Measurements from ENCODE around the gene PITPNM3.
"Not testable (repeated sequence)": the region's sequence is repeated elsewhere in the genome, so short reads cannot be mapped to it uniquely, and the experiment has no call there.

PITPNM3 gene

DNA sequence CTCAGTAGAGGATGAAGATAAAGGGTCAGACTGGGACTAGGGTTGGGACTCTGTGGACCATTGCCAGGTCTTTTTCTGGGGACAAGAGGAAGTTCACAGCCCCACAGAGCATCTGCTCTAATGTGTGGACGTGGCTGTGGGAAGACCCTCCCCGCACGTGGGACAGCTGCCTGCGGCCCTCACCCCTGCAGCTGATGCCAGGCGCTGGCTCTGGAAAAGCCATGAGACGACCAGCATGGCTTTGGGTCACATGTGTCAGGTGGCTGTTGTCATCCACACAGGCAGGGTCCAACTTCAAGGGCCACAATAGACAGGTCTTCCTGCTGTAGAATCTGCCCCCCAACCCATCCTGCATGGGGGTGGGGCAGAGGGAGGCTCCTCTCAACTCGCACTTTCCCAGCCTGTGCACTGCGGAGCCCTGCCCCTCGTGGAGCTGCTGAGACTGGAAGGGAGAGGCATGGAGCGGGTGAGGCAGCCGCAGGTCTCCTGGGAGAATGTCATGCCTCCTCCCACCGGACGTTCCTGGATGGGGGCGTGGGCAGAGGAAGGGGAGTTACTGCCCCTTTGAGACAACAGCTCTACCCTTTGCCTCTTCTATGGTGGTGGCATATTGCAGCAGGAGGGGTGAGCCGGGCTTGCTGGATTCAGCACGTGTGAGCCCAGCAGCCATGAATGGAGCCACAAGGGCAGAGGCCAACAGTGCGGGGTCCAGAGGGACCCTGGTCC, 58.7 kb downstream of the PITPNM3 start:
- no peak for DNase-seq

DNA sequence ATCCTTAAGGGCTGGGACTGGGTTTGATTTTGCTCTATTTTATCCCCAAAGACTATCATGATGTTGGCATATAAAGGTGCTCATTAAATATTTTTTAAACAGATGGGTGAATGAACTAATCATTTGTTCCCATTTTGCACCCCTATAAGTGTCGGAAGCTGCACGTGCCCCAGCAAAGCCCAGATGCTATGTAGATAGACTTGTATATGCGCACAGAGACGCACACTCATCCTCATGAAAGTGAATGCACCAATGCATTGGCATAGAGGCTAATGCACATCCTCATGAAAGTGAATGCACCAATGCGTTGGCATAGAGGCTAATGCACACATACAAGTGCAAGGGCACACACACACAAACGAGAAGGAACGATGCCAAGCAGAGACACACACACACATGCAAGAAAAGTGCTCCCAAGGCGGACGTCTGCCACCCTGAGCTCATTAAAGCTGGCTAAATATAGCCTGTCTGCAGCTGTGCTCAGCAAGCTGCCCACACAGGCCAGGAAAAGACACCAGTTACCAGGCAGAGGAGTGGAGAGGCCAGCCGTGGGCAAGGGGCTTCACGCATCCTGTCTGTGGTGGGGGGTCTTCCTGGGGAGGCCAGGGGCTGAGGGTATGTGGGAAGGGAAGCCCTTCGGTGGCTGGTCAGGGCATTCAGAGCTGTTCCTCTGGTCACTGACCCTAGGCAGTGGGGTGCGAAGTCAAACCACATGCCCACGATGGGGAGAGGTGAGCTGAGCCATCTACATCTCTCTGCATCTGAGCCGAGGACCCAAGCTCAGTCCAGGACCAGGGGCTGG, 59.5 kb downstream of the PITPNM3 start:
- no peak for DNase-seq

DNA sequence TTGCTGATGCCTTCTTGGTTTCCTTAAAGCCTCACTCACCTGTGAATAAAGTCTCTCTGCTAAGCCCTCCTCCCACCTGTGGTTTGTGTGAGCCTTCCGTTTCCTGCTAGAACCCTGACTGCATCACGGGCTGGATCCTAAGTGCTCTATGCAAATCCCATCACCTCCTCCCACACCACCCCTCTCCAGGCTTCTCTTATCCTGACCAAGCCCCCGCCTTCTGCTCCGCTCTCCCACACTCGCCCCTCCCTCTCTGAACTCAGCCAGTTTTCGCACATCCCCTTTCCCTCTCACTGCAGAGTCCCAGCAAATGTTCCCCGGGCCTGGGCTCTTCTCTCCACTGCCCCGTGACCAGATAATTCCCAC, 60.3 kb downstream of the PITPNM3 start:
- DNase-seq: no peak

DNA sequence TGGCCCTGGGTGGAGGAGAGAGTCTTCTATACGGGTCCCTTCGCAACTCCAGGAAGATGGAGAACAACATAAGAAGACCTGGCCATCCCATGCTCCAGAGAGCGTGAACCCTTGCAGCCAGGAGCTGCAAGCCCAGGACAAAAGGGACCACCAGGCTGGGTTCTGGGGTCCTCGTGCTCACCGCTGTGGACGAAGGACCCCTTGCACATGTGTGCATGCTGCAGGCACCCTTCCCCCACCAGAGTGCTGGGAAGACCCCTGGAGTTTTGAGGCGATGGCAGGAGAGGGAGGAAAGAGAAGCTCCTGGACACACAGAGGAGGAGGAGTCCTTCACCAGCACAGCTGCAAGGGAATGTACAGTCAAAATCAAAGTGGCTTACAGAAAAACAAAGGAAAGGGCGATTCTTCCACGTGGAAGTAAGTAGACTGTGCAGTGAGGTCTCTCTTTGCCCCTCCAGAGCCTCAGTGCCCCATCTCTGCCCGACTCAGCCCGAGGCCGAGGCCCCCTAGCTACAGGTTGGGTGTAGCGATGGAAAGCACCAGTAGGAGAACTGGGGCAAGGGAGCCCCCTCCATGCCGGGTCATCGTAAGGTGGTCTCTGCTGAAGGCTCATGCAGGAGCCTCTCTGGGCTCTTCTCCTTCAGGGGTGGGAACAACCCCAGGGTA, 60.8 kb downstream of the PITPNM3 start:
- DNase-seq: no peak

DNA sequence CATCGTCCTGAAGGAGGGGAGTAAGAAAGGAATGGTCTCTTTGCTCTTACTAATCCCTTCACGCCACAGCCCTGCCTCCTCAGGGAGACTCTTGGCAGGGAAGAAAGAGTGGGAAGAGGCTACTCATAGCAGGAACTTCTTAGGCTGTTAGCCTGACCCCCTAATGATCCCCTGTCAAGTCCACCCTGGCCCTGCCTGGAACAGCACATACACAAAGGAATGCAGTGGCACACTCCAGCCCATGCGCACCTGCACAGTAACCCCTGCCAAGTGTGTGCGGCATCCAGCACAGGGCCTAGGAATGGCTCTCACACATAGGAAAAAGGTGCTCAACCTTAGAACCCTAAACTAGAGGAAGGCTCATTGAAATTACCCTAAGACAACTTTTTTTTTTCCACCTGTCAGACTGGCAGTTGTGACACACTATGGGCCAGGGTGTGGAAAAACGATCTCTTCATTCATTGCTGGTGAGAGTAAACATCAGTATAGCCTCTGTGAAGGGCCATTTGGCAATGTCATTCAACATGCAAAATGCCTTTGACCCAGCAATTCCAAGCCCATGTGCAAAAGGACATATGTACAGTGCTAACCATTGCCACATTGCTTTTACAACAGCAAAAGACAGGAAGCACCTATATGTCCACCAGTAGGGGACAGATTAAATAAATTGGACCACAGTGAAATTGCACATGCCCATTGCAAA, 62.0 kb downstream of the PITPNM3 start:
- DNase-seq: no peak

DNA sequence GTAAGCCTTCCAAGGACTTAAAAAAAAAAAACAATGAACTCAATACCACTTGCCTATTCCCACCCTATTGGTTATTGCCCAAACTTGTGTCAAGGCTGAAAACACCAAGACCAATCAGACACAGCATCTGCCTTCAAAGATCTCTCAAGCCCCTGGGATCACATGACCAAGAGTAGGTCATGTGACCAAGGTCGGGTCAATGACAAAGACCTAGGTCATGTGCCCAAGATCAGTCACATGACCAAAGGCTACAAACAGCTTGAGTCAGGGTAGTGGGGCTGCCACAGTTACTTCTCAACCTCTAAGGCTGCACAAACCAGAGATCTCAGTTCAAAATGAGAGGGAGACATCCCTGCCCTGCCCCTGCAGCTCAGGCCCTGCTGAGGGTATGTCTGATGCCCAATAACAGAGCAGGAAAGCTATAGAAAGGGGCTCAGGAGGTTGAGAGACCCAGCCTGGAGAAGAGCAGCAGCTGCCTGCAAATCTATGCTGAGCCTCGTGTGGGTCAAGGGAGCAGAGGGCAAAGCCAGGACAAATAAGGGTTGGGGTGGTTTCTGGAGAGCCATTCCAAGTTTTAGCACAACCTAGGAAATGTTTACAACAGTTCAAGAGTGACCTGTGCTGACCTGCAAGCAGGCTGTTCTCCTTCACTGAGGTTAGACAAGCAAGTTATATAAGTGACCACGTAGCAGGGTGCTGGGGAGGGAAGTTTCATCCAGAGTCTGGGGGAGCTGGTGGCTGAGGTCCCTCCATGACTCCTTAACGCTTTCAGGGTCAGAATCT, 63.3 kb downstream of the PITPNM3 start:
- DNase-seq: no peak

DNA sequence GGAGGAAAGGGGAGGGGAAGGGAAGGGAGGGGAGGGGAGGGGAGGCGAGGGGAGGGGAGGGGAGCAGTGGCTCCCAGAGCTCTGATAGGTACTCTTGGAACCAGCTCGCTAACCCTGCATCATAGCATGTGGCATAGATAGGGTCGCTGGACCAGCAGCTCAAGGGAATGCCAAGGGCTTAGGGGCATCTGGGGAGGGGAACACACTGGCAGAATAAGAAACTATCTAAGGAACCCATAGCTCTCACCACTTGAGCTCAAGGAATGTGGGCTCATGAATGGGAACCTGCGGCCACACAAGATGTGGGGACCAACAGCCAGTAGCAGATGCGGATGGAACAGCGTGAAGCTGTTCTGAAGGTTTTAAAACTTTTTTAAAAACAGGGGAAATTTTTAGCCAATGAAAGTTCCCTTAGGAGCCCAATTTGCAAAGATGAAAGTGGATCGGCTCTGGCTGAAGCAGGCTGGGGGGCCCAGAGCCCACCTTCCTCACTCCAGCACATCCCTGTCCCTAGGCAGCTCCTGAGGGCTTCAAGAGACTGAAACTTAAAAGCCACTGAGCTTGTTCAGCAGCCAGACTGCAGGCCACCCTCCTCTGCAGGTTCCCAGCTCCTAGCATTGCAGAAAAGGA, 65.2 kb downstream of the PITPNM3 start:
- no peak for DNase-seq

DNA sequence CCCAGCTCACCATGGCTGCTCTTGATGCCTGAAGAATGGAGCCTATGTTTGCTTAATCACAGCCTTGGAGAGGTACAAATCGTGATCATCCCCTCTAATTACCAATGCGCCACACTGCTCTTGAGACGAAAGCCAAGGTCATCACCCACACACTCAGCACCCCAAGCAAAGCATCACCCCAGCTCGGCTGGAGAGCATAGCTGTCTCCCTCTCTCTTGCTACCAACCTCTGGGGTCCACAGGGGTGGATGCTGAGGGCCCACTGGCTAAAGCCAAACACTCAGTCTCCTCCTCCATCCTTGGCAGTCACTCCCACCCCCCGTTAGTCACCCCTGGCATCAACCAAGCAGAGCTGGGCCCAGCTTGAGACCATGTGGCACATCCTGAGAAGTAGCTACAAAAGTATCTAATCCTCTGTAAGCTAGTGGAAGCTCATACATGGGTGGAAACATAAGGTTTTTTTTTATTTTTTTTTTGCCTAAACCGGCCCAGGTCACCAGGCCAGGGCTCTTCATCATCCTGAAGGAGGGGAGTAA, 67.3 kb downstream of the PITPNM3 start:
- DNase-seq: no peak

DNA sequence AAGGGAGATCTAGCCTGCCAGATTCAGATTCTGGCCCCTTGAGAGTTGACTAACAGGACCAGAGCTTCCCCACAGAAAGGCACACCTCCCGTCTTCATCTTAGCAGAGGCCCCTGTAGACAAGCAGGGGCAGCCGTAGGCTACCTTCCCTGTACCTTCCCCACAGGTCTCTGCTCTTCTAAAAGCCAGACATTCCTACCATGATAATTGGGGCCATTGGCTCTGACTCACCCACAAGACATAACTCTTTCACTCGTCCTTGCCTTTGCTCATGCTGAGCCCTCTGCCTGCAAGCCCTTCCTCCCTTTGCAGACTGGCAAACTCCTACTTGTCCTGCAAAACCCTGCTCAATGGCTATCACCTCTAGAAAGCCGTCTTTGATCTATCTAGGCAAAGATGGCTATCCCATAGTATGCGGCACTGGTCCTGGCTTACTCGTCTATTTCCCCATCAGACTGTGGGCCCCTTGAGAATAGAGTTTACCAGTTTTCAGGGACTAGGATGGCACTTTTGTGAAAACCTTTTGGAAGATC, 68.3 kb downstream of the PITPNM3 start:
- no peak for DNase-seq

DNA sequence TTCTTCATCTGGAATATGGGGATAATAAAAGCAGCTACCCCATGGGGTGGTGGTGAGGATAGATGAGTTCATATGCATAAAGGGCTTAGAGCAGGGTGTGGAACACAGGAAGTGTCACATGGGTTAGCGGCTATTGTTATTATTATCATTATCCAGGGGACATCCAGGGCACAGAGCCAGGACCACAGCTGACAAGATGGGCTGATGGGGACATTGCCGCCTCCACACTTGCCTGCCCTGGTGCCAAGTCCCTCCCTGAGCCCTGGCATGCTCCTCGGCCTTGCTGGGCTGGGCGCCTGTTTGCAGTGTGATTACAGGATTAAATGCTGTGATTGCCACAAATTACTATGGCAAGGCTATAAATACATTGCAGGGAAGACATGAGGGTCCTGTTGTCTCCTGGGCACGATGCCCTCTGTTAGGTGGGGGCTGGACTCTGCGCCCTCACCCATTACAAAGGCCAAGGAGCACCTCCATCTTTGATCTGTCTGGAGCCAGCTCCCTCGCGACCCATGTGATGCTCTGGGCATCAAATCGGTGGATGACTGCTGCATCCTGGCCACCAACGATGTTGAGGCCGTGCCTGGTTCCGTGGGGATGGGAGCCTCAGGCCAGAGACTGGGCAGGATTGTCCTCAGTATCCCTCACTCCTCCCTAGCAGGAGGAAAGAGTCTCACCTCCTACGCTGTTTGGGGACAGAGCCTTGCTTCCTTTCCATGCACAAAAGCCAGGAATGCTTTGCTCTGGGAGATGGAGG, 68.9 kb downstream of the PITPNM3 start:
- no peak for DNase-seq

DNA sequence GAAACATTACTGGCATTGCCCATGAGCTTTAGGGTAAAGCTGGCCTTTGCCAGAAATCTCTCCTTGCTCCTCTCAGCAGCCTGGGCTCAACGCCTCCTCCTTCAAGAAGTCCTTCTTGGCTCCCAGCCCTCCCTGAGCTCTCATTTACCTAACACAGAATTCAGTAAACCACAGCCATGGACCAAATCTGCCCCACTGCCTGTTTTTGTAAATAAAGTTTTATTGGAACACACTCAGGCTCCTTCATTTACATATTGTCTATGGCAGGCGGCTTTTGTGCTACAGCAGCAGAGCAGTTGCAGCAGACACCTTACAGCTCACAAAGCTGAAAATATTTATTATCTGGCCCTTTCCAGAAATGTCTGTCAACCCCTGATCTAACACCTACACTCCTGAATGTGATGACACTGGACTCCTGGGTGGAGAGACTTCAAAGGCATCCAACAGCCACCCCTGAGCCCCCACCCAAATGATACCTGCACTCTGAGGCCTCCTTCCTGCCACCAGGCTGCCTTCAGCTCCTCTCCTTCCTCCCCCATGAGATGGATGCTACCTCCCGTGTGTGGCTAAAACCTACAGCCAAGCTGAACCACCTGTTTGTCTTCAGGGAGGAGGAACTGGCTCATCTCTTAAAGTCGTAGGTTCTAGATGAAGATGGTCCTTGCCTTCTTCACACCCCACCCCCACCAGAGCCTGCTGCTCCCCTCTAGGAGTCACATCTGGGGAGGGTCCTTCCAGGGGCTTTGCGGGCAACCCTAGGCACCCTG, 70.5 kb downstream of the PITPNM3 start:
- no peak for DNase-seq

DNA sequence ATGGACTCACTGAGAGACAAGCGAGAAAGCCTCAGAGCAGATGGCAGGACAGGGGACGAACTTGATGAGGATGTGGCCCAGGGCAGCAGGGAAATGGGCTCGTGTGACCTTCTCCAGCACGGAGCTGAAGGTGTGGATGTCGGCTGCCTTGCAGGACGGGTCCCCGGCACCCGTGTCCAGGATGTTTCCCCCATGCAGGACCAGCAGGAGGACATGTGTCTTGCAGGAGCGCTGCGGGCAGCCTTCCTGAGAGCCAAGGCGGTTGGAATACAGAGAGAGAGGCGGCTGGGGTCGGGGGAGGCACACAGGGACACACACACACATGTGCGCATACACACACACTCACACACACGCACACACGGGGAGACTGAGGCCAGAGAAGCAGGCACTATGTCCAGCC, 72.8 kb downstream of the PITPNM3 start:
- DNase-seq: no peak

DNA sequence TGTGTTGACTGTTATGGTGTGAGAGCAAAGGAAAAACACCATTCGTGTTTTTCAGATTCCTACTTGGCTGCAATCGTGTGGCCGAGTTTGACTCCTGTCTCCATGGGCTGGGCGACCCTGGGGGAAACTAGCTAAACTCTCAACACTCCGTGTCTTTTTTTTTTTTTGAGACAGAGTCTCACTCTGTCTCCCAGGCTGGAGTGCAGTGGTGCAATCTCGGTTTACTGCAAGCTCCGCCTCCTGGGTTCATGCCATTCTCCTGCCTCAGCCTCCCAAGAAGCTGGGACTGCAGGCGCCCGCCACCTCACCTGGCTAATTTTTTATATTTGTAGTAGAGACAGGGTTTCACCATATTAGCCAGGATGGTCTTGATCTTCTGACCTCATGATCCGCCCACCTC, 73.6 kb downstream of the PITPNM3 start:
- DNase-seq: not testable (repeated sequence)

DNA sequence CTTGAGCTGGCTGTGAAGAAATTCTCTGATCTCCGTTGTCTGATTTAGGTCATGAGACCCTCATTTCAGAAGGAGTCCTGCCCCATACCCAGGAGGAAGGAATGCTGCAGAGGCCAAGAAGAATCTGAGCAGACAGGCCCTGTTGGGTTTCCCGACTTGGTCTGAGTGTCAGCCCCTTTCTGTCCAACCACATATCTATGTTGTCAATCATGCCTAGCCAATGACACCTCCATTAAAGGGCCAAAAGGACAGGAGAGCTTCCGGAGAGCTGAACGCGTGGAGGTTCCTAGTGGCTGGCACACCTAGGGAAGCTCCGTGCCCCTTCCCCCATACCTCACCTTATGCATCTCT, 74.3 kb downstream of the PITPNM3 start:
- no peak for DNase-seq

DNA sequence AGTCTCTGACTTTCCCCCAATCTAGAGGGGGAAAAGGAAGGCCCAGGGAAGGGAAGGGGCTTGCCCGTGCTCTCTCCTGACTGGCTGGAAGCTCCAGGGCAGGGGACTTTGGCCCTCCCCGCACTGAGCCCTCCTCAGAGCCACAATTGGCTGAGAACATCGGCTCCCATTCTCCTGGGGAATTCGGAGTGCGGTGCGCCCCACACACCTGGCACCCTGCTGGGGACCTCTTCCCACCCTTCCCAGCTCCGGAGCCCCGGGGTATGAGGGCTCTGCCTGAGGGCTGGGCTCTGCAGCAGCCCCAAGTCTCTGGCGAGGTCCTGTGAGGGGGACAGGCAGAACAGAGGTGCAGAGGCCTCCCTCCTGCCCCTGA, 76.1 kb downstream of the PITPNM3 start:
- no peak for DNase-seq

DNA sequence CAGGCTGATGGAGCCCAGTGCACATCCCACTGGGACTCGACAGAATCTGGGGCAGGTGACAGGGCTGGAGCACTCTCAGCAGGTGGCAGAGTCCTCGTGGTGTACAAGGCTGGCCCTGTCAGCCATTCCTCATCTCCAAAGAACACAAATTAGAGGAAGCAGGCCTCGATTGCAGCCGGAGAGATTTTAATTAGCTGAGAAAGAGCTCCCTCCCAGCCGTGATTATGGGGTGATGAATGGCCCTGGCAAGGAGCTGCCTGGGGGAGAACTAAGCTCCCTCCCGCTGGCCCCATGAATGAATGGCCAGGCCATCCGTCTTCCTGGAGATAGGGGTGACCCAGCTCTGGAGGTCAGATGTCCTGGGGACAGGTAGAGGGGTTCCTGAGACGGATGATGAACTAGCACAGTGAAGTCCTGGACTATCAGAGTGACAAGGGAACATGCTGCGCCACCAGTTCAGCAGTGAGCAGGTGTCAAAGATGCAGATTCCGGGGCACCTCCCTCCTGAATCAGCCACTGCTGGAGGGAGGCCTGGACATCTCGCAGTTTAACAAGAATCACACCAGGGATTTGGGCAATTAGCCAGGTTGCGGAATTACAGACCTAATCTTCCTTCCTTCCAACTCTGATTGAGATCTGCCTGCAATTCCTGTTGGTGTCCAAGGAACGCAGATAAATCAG, 76.6 kb downstream of the PITPNM3 start:
- no peak for DNase-seq

DNA sequence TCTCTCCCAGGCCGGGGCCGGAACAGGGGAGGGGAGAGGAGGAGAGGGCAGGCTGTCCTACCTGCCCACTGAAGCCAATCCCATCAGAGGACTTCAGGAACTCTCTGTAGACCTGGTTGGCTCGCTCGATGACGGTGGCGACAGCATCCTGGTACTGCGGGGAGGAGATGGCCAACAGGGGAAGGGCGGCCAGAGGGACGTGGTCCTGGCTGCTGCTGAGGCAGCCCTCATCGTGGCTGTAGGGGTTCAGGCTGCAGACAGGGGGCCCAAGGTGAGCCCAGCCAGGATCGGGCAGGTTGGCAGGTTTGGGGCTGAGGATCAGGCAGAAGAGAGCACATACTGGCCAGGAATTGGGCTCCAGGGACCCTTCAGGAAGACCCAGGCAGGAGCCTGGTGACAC, 77.9 kb downstream of the PITPNM3 start:
- DNase-seq: no peak

DNA sequence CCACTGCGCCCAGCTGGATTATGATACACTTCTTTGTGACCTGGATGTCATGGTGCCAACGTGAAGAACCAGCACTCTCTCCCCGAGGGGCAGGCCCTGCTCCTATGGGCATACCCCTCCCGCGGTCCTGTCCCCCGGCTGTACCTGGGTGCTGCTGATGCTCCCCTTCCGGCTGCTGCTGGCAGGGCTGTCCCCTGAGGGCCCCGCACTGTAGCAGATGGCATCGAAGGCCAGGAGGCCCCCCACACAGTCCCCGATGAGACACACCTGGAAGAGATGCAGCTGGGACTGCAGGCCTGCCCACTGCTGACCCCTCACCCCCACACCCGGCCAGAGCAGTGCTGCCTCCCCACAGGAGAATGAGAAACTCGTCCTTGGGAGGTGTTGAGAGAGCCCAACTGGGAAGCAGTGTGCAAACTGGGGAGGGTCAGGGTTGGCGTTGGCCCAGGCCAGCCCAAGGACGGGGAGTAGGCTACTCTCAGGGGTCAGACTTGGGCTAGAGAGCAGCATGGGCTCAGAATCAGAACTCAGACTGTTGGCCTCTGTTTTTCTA, 78.4 kb downstream of the PITPNM3 start:
- DNase-seq: no peak

DNA sequence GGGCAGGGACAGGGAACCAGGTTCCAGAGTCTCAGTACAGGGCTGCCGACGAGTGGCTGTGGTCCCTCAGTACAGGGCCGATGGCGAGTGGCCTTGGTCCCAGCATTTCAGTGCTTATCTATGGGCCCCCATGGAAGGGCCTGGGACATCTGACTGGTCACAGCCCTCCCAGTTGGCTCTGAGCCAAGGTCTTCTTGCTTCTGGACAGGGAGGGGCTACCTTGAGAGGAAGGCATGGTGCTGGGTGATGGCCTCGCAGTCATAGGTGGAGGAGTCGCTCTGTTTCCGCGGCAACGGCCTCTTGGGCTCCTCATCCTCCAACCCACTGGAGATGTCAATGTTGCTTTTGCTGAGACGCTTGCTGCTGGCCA, 79.6 kb downstream of the PITPNM3 start:
- no peak for DNase-seq

Measured in fibroblast of skin of right quadriceps (primary cell).